Stimulated activated CD8-positive, alpha-beta memory T cell treated with anti-CD3 and anti-CD28 coated beads, Interleukin-7, amount 100 ng/mL, for 1 hour (primary cell): ENCODE results near the gene TMEM26.

ENCODE experiments used
- DNase-seq, 2 donors: peaks; one replicate each; pipeline ENCODE4 v3.0.0-alpha.2; 2020; ENCODE audit warnings: low read depth in 2 of 2

TMEM26 gene

GRCh38 chr10:61452655-61453641 lies at the start of gene TMEM26:
TSS of gene TMEM26 (minus strand) at chr10:61453381. CDS start at chr10:61453081, 300 bp downstream.
- no peak for DNase-seq

- DNase-seq: no peak
Observed at GRCh38 chr10:61500460-61500859, 47.3 kb upstream of the TMEM26 start.

- DNase-seq: no peak
Observed at GRCh38 chr10:61492364-61492995, 39.3 kb upstream of the TMEM26 start.

- no peak for DNase-seq
Observed at GRCh38 chr10:61487506-61487905, 34.3 kb upstream of the TMEM26 start.

- DNase-seq: no peak
Observed at GRCh38 chr10:61486738-61487396, 33.7 kb upstream of the TMEM26 start.

GRCh38 chr10:61486251-61486650 lies 33.1 kb upstream of the TMEM26 start:
- DNase-seq: no peak

- DNase-seq: no peak
Observed at GRCh38 chr10:61481597-61481996, 28.4 kb upstream of the TMEM26 start.

GRCh38 chr10:61480208-61480607 lies 27.0 kb upstream of the TMEM26 start:
- no peak for DNase-seq

- no peak for DNase-seq
Observed at GRCh38 chr10:61478621-61479312, 25.6 kb upstream of the TMEM26 start.

- no peak for DNase-seq
Observed at GRCh38 chr10:61477451-61477850, 24.3 kb upstream of the TMEM26 start.

- no peak for DNase-seq
Observed at GRCh38 chr10:61476529-61476928, 23.3 kb upstream of the TMEM26 start.

GRCh38 chr10:61475449-61475873 lies 22.3 kb upstream of the TMEM26 start:
- no peak for DNase-seq

GRCh38 chr10:61472090-61472674 lies 19.0 kb upstream of the TMEM26 start:
- DNase-seq: no peak

- DNase-seq: no peak
Observed at GRCh38 chr10:61471491-61471890, 18.3 kb upstream of the TMEM26 start.

- DNase-seq: no peak
Observed at GRCh38 chr10:61470740-61471139, 17.6 kb upstream of the TMEM26 start.

- no peak for DNase-seq
Observed at GRCh38 chr10:61465901-61466632, 12.9 kb upstream of the TMEM26 start.

GRCh38 chr10:61465171-61465496 lies 12.0 kb upstream of the TMEM26 start:
- DNase-seq: no peak

- no peak for DNase-seq
Observed at GRCh38 chr10:61464461-61465170, 11.4 kb upstream of the TMEM26 start.

- no peak for DNase-seq
Observed at GRCh38 chr10:61463035-61463909, 10.1 kb upstream of the TMEM26 start.
